Fibroblast of skin of back (primary cell): ENCODE measurements around the gene RAD51B.

Experiments
- DNase-seq: peaks from one replicate; pipeline ENCODE4 v3.0.0-alpha.2; 2013

RAD51B gene

GRCh38 chr14:68308726-68309520 is 489.3 kb downstream of the RAD51B start:
- DNase-seq: peak; percentile 16

- peak; percentile 30 for DNase-seq
Measured at GRCh38 chr14:68309616-68310015, 490.0 kb downstream of the RAD51B start.

GRCh38 chr14:68312300-68312699 is 492.7 kb downstream of the RAD51B start:
- DNase-seq: no peak

- DNase-seq: no peak
Measured at GRCh38 chr14:68312884-68313610, 493.5 kb downstream of the RAD51B start.

- no peak for DNase-seq
Measured at GRCh38 chr14:68314642-68315041, 495.1 kb downstream of the RAD51B start.

- no peak for DNase-seq
Measured at GRCh38 chr14:68315081-68315480, 495.5 kb downstream of the RAD51B start.

- DNase-seq: no peak
Measured at GRCh38 chr14:68316078-68316868, 496.7 kb downstream of the RAD51B start.

GRCh38 chr14:68317239-68317638 is 497.7 kb downstream of the RAD51B start:
- DNase-seq: no peak

GRCh38 chr14:68318828-68319227 is 499.2 kb downstream of the RAD51B start:
- no peak for DNase-seq

- no peak for DNase-seq
Measured at GRCh38 chr14:68320495-68320894, 500.9 kb downstream of the RAD51B start.

GRCh38 chr14:68322940-68323620 is 503.5 kb downstream of the RAD51B start:
- no peak for DNase-seq

GRCh38 chr14:68325267-68325807 is 505.8 kb downstream of the RAD51B start:
- DNase-seq: no peak

GRCh38 chr14:68327231-68327630 is 507.7 kb downstream of the RAD51B start:
- no peak for DNase-seq

- no peak for DNase-seq
Measured at GRCh38 chr14:68328509-68328908, 508.9 kb downstream of the RAD51B start.

GRCh38 chr14:68331426-68331825 is 511.8 kb downstream of the RAD51B start:
- no peak for DNase-seq

GRCh38 chr14:68331991-68332390 is 512.4 kb downstream of the RAD51B start:
- DNase-seq: no peak

- DNase-seq: no peak
Measured at GRCh38 chr14:68333262-68333661, 513.7 kb downstream of the RAD51B start.

GRCh38 chr14:68335312-68335711 is 515.7 kb downstream of the RAD51B start:
- DNase-seq: no peak

GRCh38 chr14:68336165-68336564 is 516.6 kb downstream of the RAD51B start:
- no peak for DNase-seq

- DNase-seq: no peak
Measured at GRCh38 chr14:68337279-68337678, 517.7 kb downstream of the RAD51B start.

- DNase-seq: no peak
Measured at GRCh38 chr14:68340262-68340661, 520.7 kb downstream of the RAD51B start.
